Spleen (tissue), 11 donors: ENCODE results near the gene NLRP1. TPM values are rescaled to one million over a fixed set of nuclear protein-coding genes. Genes with fewer than 3 reads are reported as not detected.

Experiments used
- DNase-seq: peaks from one replicate; pipeline ENCODE4 v3.0.0-alpha.2; 2020
- H3K27ac ChIP-seq, 8 donors: fragments of 200-600 bp; sonication (generic) in 7 of 8; 1 replicate in 4 of 8; 2 replicates in 4 of 8; pipeline versions ENCODE4 v1.5.0 to v1.8.0; 2016 to 2021; ENCODE audit warnings: inconsistent platforms in 4 of 8, mild to moderate bottlenecking in 4 of 8, moderate library complexity in 1 of 8
- H3K27me3 ChIP-seq, 7 donors: fragments of 200-600 bp; sonication (generic) in 6 of 7; replicated peaks in 1 of 7; 1 replicate in 4 of 7; 2 replicates in 3 of 7; pipeline versions ENCODE4 v1.5.0 to v1.8.0; 2016 to 2021; ENCODE audit warnings: inconsistent platforms in 3 of 7, mild to moderate bottlenecking in 1 of 7
- H3K36me3 ChIP-seq, 6 donors: fragments of 200-600 bp; sonication (generic) in 5 of 6; 1 replicate in 4 of 6; 2 replicates in 2 of 6; pipeline versions ENCODE4 v1.5.0 to v1.8.0; 2016 to 2021; ENCODE audit warnings: inconsistent platforms in 2 of 6
- H3K4me1 ChIP-seq, 6 donors: fragments of 200-600 bp; sonication (generic) in 5 of 6; 1 replicate in 3 of 6; 2 replicates in 3 of 6; pipeline versions ENCODE4 v1.5.0 to v1.8.0; 2016 to 2021; ENCODE audit warnings: inconsistent platforms in 3 of 6
- H3K4me3 ChIP-seq, 8 donors: fragments of 200-600 bp; sonication (generic) in 7 of 8; 1 replicate in 4 of 8; 2 replicates in 4 of 8; pipeline versions ENCODE4 v1.5.0 to v1.8.0; 2016 to 2021; ENCODE audit warnings: inconsistent platforms in 4 of 8, mild to moderate bottlenecking in 4 of 8, moderate library complexity in 2 of 8
- H3K9me3 ChIP-seq, 8 donors: fragments of 200-600 bp; sonication (generic) in 7 of 8; 1 replicate in 4 of 8; 2 replicates in 4 of 8; pipeline versions ENCODE4 v1.5.0 to v1.8.0; 2016 to 2021; ENCODE audit warnings: inconsistent platforms in 4 of 8
- POLR2A ChIP-seq, 3 donors: fragments of 450-650 bp; IDR thresholded peaks; one replicate each; pipeline ENCODE4 v1.5.1; 2017; ENCODE audit warnings: antibody characterized with exemption in 3 of 3, mild to moderate bottlenecking in 1 of 3
- POLR2AphosphoS5 ChIP-seq, 3 donors: sonication (generic); formaldehyde crosslinking; IDR thresholded peaks; one replicate each; pipeline ENCODE4 v1.5.1; 2017; ENCODE audit warnings: antibody characterized with exemption in 3 of 3
- WGBS, 5 donors: extraction: QIAGEN DNeasy Blood & Tissue Kit in 3 of 5; methylation state at CpG; one replicate each; pipeline versions ENCODE4 v1.1.5 to v1.1.7; 2013 to 2018; 5-methylcytosine and 5-hydroxymethylcytosine counted together
- intact Hi-C: fragments of 100-400 bp; cut with DNase I; formaldehyde crosslinking; loops from one replicate; pipeline ENCODE4 v1.15.0; 2023; ENCODE audit warnings: low total_unique reads
- polyA plus RNA-seq, 3 donors: library from polyadenylated mRNA; stranded (reverse); fragments of 200-250 nt; gene quantifications; one replicate each; pipeline ENCODE4 v1.2.1, GENCODE V29; 2013
- total RNA-seq, 7 donors: library from RNA; depleted of rRNA in 3 of 7; stranded (reverse); fragments of >200 nt in 3 of 7; fragmentation: NEBNext Ultra II Directional in 4 of 7; extraction: Animal tissue kit (Norgen Biotek cat#: 25700) in 4 of 7; gene quantifications; one replicate each; pipeline versions ENCODE4 v1.1.0 to v1.2.1, GENCODE V29; 2016 to 2021
- TF ChIP-seq, protein P1 (sequence below), 11 experiments: fragments of 200-600 bp in 7 of 11; fragments of 450-650 bp in 4 of 11; sonication (generic) in 4 of 11; IDR thresholded peaks in 8 of 11; conservative IDR thresholded peaks in 3 of 11; 1 replicate in 7 of 11; 2 replicates in 4 of 11; pipeline versions ENCODE4 v1.4.0 to v1.8.0; 2016 to 2021; ENCODE audit warnings: antibody characterized with exemption in 11 of 11, inconsistent platforms in 4 of 11, mild to moderate bottlenecking in 1 of 11
- donor health status: healthy with polysubstance abuse.
- donor health status: DM: no; HTN: no; CAD: no; lungs with moderate emphysema.
- donor health status: DM: no; HTN: no; CAD: no.
- donor health status: Bipolar disorder and iron deficiency.
- donor health status: healthy.
- donor health status: DM: no; HTN: no; CAD: no.
- donor health status: DM: yes; HTN: yes; CAD: no.

NLRP1 gene
- total and polyA plus RNA-seq, 10 donors: 34.7 to 145 (median 76.7) TPM

DNA sequence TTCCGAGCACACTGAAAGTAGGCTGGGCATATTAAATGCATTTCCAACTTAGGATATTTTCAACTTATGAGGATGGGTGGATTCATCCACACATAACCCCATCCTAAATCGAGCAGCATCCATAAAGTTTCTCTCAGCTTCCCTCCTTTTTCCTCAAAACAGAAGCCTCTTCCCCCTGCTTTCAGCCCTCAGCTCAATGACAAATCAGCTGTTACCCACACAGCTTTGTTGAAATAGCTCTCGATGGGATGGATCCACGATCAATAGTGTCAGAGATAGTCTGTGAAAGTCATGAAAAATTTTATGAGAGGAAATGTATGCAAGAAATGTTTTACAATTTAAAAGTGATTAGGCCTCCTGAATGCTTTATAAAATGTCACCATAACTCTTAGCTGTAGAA, 118.0 kb downstream of the NLRP1 start:
- DNase-seq: no peak
- Histone ChIP-seq H3K4me1 (peaks cover 19 to 60% (median 29%) of the 10 kb centered on the region in 6 donors), H3K27ac (no peak overlapping the region), H3K36me3 (peaks cover 0 to 26% (median 7%) of the 10 kb centered on the region in 6 donors), H3K4me3 (peak overlapping the region in 1 of 8 donors; percentile 100), H3K27me3 (no peaks in the 10 kb centered on the region), H3K9me3 (no peaks in the 10 kb centered on the region)
- intact Hi-C loops: no loop called here
- TF ChIP-seq POLR2A (IDR thresholded peaks at IDR 0.05) (no peak), POLR2AphosphoS5 (IDR thresholded peaks at IDR 0.05) (no peak)
- TF ChIP-seq, protein P1, sequence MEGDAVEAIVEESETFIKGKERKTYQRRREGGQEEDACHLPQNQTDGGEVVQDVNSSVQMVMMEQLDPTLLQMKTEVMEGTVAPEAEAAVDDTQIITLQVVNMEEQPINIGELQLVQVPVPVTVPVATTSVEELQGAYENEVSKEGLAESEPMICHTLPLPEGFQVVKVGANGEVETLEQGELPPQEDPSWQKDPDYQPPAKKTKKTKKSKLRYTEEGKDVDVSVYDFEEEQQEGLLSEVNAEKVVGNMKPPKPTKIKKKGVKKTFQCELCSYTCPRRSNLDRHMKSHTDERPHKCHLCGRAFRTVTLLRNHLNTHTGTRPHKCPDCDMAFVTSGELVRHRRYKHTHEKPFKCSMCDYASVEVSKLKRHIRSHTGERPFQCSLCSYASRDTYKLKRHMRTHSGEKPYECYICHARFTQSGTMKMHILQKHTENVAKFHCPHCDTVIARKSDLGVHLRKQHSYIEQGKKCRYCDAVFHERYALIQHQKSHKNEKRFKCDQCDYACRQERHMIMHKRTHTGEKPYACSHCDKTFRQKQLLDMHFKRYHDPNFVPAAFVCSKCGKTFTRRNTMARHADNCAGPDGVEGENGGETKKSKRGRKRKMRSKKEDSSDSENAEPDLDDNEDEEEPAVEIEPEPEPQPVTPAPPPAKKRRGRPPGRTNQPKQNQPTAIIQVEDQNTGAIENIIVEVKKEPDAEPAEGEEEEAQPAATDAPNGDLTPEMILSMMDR (IDR thresholded peaks at IDR 0.05 in 8 of 11, conservative IDR thresholded peaks at IDR 0.05 in 3 of 11): no peak
- 90 to 96% (median 93%) methylated on average over 4 of the region's 4 CpGs for WGBS, 5 donors

DNA sequence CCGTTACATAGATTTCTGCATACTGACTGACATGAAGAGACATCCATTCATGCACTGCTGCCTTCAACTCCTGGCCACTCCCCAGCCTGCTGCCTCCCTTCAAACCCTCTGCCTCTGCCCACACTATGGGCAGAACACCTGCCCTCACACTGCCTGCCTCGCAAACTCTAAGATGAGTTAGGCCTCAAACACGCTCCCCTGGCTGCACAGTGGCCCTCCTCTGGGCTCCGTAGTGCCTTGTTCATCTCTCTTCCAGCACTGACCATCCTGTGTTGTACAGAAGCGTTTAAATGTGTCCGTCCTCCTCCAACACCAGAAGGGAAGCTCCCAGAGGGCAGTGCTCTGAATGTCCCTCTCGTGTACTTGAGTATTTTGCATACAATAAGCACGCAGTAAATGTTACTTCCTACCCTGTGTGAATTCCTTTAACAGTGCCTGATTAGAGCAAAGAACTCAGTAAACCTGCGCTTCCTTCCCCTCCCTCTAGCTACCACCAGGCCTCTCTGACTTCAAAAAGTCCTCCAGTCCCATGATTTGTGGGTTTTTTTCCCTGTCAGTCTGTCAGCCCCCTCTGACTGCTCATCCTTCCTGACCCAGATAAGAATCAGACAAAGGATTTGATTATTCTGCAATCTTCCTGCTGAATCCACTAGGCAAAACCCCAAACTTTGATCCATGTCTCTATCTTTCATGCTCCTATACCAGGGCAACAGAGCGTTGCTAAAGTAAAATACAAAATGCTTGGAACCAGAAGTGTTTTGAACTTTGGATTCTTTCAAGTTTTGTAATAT, 119.4 kb downstream of the NLRP1 start:
- no peak for TF ChIP-seq POLR2A (IDR thresholded peaks at IDR 0.05)
- TF ChIP-seq, protein P1 (IDR thresholded peaks at IDR 0.05 in 8 of 11, conservative IDR thresholded peaks at IDR 0.05 in 3 of 11): no peak

More for the DNA sequence above, 119.4 kb downstream of the NLRP1 start:
- Histone ChIP-seq H3K9me3 (no peaks in the 10 kb centered on the region), H3K27ac (no peak overlapping the region), H3K4me1 (peaks cover 19 to 60% (median 29%) of the 10 kb centered on the region in 6 donors), H3K36me3 (peaks cover 0 to 37% (median 20%) of the 10 kb centered on the region in 6 donors), H3K27me3 (no peaks in the 10 kb centered on the region), H3K4me3 (no peak overlapping the region)
- intact Hi-C loops: no loop called here
- no peak for DNase-seq
- WGBS, 5 donors: 84 to 88% (median 86%) methylated on average over 10 of the region's 10 CpGs

Other genes with a start within 250 kb of the NLRP1 start
- gene NUP88, start 164.8 kb downstream of the NLRP1 start, total RNA-seq: 100 to 1,000 TPM in 2 of 7 donors, 10 to 100 TPM in 5; 67.8 to 107 (median 78.5) TPM
- gene NUP88, start 164.8 kb downstream of the NLRP1 start, polyA plus RNA-seq: 100 to 1,000 TPM in 2 of 3 donors, 10 to 100 TPM in 1; 89.3 to 131 (median 130) TPM
- gene RPAIN, start 164.3 kb downstream of the NLRP1 start, total RNA-seq: 10 to 100 TPM; 30.3 to 52.3 (median 40.5) TPM
- gene RPAIN, start 164.3 kb downstream of the NLRP1 start, polyA plus RNA-seq: 10 to 100 TPM; 34.1 to 37.3 (median 34.5) TPM
- gene C1QBP, start 145.4 kb downstream of the NLRP1 start, total RNA-seq: 100 to 1,000 TPM in 1 of 7 donors, 10 to 100 TPM in 6; 63.9 to 111 (median 82.2) TPM
- gene C1QBP, start 145.4 kb downstream of the NLRP1 start, polyA plus RNA-seq: 100 to 1,000 TPM; 157 to 188 (median 166) TPM
- gene DHX33, start 115.5 kb downstream of the NLRP1 start, total RNA-seq: 10 to 100 TPM in 6 of 7 donors, 1 to 10 TPM in 1; 9.8 to 13.7 (median 12.1) TPM
- 1 to 10 TPM; 4.1 to 5.8 (median 5.5) TPM for gene DHX33, start 115.5 kb downstream of the NLRP1 start, polyA plus RNA-seq
- gene DERL2, start 98.3 kb downstream of the NLRP1 start, total RNA-seq: 10 to 100 TPM; 37.1 to 55.9 (median 49.3) TPM
- gene DERL2, start 98.3 kb downstream of the NLRP1 start, polyA plus RNA-seq: 10 to 100 TPM; 54.5 to 67.7 (median 62.3) TPM
- gene MIS12, start 97.9 kb downstream of the NLRP1 start, total RNA-seq: 10 to 100 TPM; 19.0 to 46.3 (median 21.8) TPM
- gene MIS12, start 97.9 kb downstream of the NLRP1 start, polyA plus RNA-seq: 10 to 100 TPM; 15.5 to 19.3 (median 16.3) TPM